GM18867 (cell line): ENCODE data around the gene GRIN2D.
"Not testable (repeated sequence)": the region's sequence is repeated elsewhere in the genome, so short reads cannot be mapped to it uniquely, and the experiment has no call there.

Source experiments
- ATAC-seq: cut with Tn5 transposase; IDR thresholded peaks from one replicate; pipeline ENCODE4 v1.9.1; 2021; ENCODE audit warnings: mild to moderate bottlenecking, moderate library complexity; ENCODE audit not compliant: unreplicated experiment

The GRIN2D gene

GRCh38 chr19:48371367-48371766 is 22.1 kb upstream of the GRIN2D start:
- ATAC-seq, result no peak

GRCh38 chr19:48371771-48372170 is 21.7 kb upstream of the GRIN2D start:
- not testable (repeated sequence) for ATAC-seq

GRCh38 chr19:48372904-48373303 is 20.6 kb upstream of the GRIN2D start:
- ATAC-seq, result no peak

- no peak for ATAC-seq
Observed at GRCh38 chr19:48373567-48373966, 19.9 kb upstream of the GRIN2D start.

GRCh38 chr19:48378194-48378570 is 15.3 kb upstream of the GRIN2D start:
- ATAC-seq, result no peak

- ATAC-seq, result no peak
Observed at GRCh38 chr19:48379058-48379457, 14.4 kb upstream of the GRIN2D start.

GRCh38 chr19:48381178-48381950 is 12.1 kb upstream of the GRIN2D start:
- no peak for ATAC-seq

- ATAC-seq, result no peak
Observed at GRCh38 chr19:48382286-48382685, 11.2 kb upstream of the GRIN2D start.

- no peak for ATAC-seq
Observed at GRCh38 chr19:48385461-48386087, 7.9 kb upstream of the GRIN2D start.

- ATAC-seq, result no peak
Observed at GRCh38 chr19:48386981-48387380, 6.5 kb upstream of the GRIN2D start.

- ATAC-seq, result peak; percentile 50
Observed at GRCh38 chr19:48390188-48391099, 3.0 kb upstream of the GRIN2D start.

GRCh38 chr19:48391100-48392005 is 2.1 kb upstream of the GRIN2D start, which contains the start of gene KDELR1:
TSS of gene KDELR1 (minus strand) at chr19:48391551. CDS start at chr19:48391358, 193 bp downstream.
- ATAC-seq, result peak; percentile 72

- not testable (repeated sequence) for ATAC-seq
Observed at GRCh38 chr19:48392006-48392344, 1.5 kb upstream of the GRIN2D start.

- ATAC-seq, result no peak
Observed at GRCh38 chr19:48392860-48393558, 459 bp upstream of the GRIN2D start.

GRCh38 chr19:48394331-48395169 is 1.1 kb downstream of the GRIN2D start:
- no peak for ATAC-seq

GRCh38 chr19:48395170-48395455 is 1.6 kb downstream of the GRIN2D start:
- no peak for ATAC-seq

- ATAC-seq, result no peak
Observed at GRCh38 chr19:48395499-48395898, 2.0 kb downstream of the GRIN2D start.

- ATAC-seq, result no peak
Observed at GRCh38 chr19:48396016-48396823, 2.8 kb downstream of the GRIN2D start.
